ENCODE measurements around the gene TMEM123.
"Not testable (repeated sequence)": the region's sequence is repeated elsewhere in the genome, so short reads cannot be mapped to it uniquely, and the experiment has no call there.

TMEM123 gene

GRCh38 chr11:102391549-102392237 lies 60.9 kb downstream of the TMEM123 start:
- no peak for FAIRE-seq

GRCh38 chr11:102390667-102391465 lies 61.7 kb downstream of the TMEM123 start:
- no peak for FAIRE-seq

GRCh38 chr11:102389253-102389652 lies 63.3 kb downstream of the TMEM123 start:
- FAIRE-seq, result no peak

GRCh38 chr11:102387043-102387781 lies 65.4 kb downstream of the TMEM123 start:
- no peak for FAIRE-seq

GRCh38 chr11:102386136-102386734 lies 66.3 kb downstream of the TMEM123 start:
- no peak for FAIRE-seq

- FAIRE-seq, result no peak
Observed at GRCh38 chr11:102385085-102386007, 67.2 kb downstream of the TMEM123 start.

- no peak for FAIRE-seq
Observed at GRCh38 chr11:102384419-102385079, 68.0 kb downstream of the TMEM123 start.

- no peak for FAIRE-seq
Observed at GRCh38 chr11:102383839-102384238, 68.7 kb downstream of the TMEM123 start.

- no peak for FAIRE-seq
Observed at GRCh38 chr11:102382384-102382783, 70.2 kb downstream of the TMEM123 start.

GRCh38 chr11:102378818-102379217 lies 73.7 kb downstream of the TMEM123 start:
- FAIRE-seq, result no peak

- no peak for FAIRE-seq
Observed at GRCh38 chr11:102377891-102378290, 74.7 kb downstream of the TMEM123 start.

GRCh38 chr11:102375720-102376399 lies 76.7 kb downstream of the TMEM123 start:
- no peak for FAIRE-seq

- FAIRE-seq, result not testable (repeated sequence)
Observed at GRCh38 chr11:102374633-102375424, 77.7 kb downstream of the TMEM123 start.

- no peak for FAIRE-seq
Observed at GRCh38 chr11:102368472-102368871, 84.1 kb downstream of the TMEM123 start.

- FAIRE-seq, result peak; percentile 5
Observed at GRCh38 chr11:102367364-102367763, 85.2 kb downstream of the TMEM123 start.

GRCh38 chr11:102364991-102365390 lies 87.6 kb downstream of the TMEM123 start:
- no peak for FAIRE-seq

GRCh38 chr11:102361086-102362031 lies 91.2 kb downstream of the TMEM123 start:
- FAIRE-seq, result no peak

- FAIRE-seq, result no peak
Observed at GRCh38 chr11:102360681-102361080, 91.9 kb downstream of the TMEM123 start.

GRCh38 chr11:102359372-102359771 lies 93.2 kb downstream of the TMEM123 start:
- FAIRE-seq, result no peak
